ENCODE measurements around the gene VWA8.

VWA8 gene

GRCh38 chr13:41966671-41967070, 5.8 kb upstream of the VWA8 start:
- TF ChIP-seq REST (IDR thresholded peaks at IDR 0.05; ENCODE audit: insufficient read depth in 1 of 2, low read depth in 2 of 2, low read length in 2 of 2) (no peak), FOXP2 (optimal IDR thresholded peaks at IDR 0.05; ENCODE audit: borderline replicate concordance, extremely low read depth, extremely low read length, insufficient read depth) (no peak), POLR2AphosphoS5 (IDR thresholded peaks at IDR 0.05; ENCODE audit: low read depth, low read length) (no peak), SIN3A (IDR thresholded peaks at IDR 0.05; ENCODE audit: borderline replicate concordance, insufficient read depth, low read length) (no peak), TAF1 (IDR thresholded peaks at IDR 0.05; ENCODE audit: borderline replicate concordance, insufficient read depth, low read length) (no peak)

GRCh38 chr13:41962994-41963393, 2.1 kb upstream of the VWA8 start:
- TF ChIP-seq FOXP2 (optimal IDR thresholded peaks at IDR 0.05; ENCODE audit: borderline replicate concordance, extremely low read depth, extremely low read length, insufficient read depth) (no peak), REST (IDR thresholded peaks at IDR 0.05; ENCODE audit: insufficient read depth in 1 of 2, low read depth in 2 of 2, low read length in 2 of 2) (no peak), POLR2AphosphoS5 (IDR thresholded peaks at IDR 0.05; ENCODE audit: low read depth, low read length) (no peak), TAF1 (IDR thresholded peaks at IDR 0.05; ENCODE audit: borderline replicate concordance, insufficient read depth, low read length) (no peak), SIN3A (IDR thresholded peaks at IDR 0.05; ENCODE audit: borderline replicate concordance, insufficient read depth, low read length) (no peak)

- TF ChIP-seq REST (IDR thresholded peaks at IDR 0.05; ENCODE audit: insufficient read depth in 1 of 2, low read depth in 2 of 2, low read length in 2 of 2) (no peak), TAF1 (IDR thresholded peaks at IDR 0.05; ENCODE audit: borderline replicate concordance, insufficient read depth, low read length) (no peak)
Measured at GRCh38 chr13:41961466-41961760, 504 bp upstream of the VWA8 start.

- TF ChIP-seq FOXP2 (optimal IDR thresholded peaks at IDR 0.05; ENCODE audit: borderline replicate concordance, extremely low read depth, extremely low read length, insufficient read depth) (no peak), POLR2AphosphoS5 (IDR thresholded peaks at IDR 0.05; ENCODE audit: low read depth, low read length) (no peak), REST (IDR thresholded peaks at IDR 0.05; ENCODE audit: insufficient read depth in 1 of 2, low read depth in 2 of 2, low read length in 2 of 2) (no peak), TAF1 (IDR thresholded peaks at IDR 0.05; ENCODE audit: borderline replicate concordance, insufficient read depth, low read length) (no peak), SIN3A (IDR thresholded peaks at IDR 0.05; ENCODE audit: borderline replicate concordance, insufficient read depth, low read length) (no peak)
Measured at GRCh38 chr13:41960211-41960636, 685 bp downstream of the VWA8 start.

GRCh38 chr13:41956272-41956671, 4.6 kb downstream of the VWA8 start:
- TF ChIP-seq FOXP2 (optimal IDR thresholded peaks at IDR 0.05; ENCODE audit: borderline replicate concordance, extremely low read depth, extremely low read length, insufficient read depth) = no peak
- TF ChIP-seq REST (IDR thresholded peaks at IDR 0.05; ENCODE audit: insufficient read depth in 1 of 2, low read depth in 2 of 2, low read length in 2 of 2) = no peak
- no peak for TF ChIP-seq TAF1 (IDR thresholded peaks at IDR 0.05; ENCODE audit: borderline replicate concordance, insufficient read depth, low read length)
- TF ChIP-seq POLR2AphosphoS5 (IDR thresholded peaks at IDR 0.05; ENCODE audit: low read depth, low read length) = no peak
- no peak for TF ChIP-seq SIN3A (IDR thresholded peaks at IDR 0.05; ENCODE audit: borderline replicate concordance, insufficient read depth, low read length)
